Psoas muscle (tissue), 8 donors: ENCODE data around the gene LGALS3BP. TPM values are rescaled to one million over a fixed set of nuclear protein-coding genes. Genes with fewer than 3 reads are reported as not detected.

ENCODE experiments used
- ATAC-seq, 4 donors: fragments of 200-7000 bp; cut with Tn5 transposase; one replicate each; pipeline ENCODE4 v1.9.1; 2020; ENCODE audit warnings: moderate library complexity in 3 of 4, mild to moderate bottlenecking in 2 of 4
- DNase-seq, 2 donors: peaks; one replicate each; pipeline ENCODE4 v3.0.0-alpha.2; 2020
- H3K27ac ChIP-seq: fragments of 200-600 bp; one replicate; pipeline ENCODE4 v1.8.0; 2022
- H3K27me3 ChIP-seq, 3 donors: fragments of 200-600 bp in 1 of 3; one replicate each; pipeline versions ENCODE4 v1.6.1 to v1.8.0; 2013 to 2022; ENCODE audit warnings: low read length in 2 of 3, mild to moderate bottlenecking in 2 of 3, moderate library complexity in 1 of 3; ENCODE audit not compliant: insufficient read depth in 3 of 3
- H3K36me3 ChIP-seq, 2 donors: fragments of 200-600 bp in 1 of 2; one replicate each; pipeline versions ENCODE4 v1.6.1 to v1.8.0; 2013 to 2022; ENCODE audit warnings: low read depth in 1 of 2, mild to moderate bottlenecking in 1 of 2, moderate library complexity in 1 of 2; ENCODE audit not compliant: insufficient read depth in 1 of 2
- H3K4me1 ChIP-seq: fragments of 200-600 bp; one replicate; pipeline ENCODE4 v1.8.0; 2022
- H3K4me3 ChIP-seq: fragments of 200-600 bp; one replicate; pipeline ENCODE4 v1.8.0; 2022; ENCODE audit warnings: mild to moderate bottlenecking
- H3K9me3 ChIP-seq: fragments of 200-600 bp; one replicate; pipeline ENCODE4 v1.8.0; 2022
- WGBS, 3 donors: extraction: QIAGEN DNeasy Blood & Tissue Kit; methylation state at CpG; one replicate each; pipeline versions ENCODE4 v1.1.6 to v1.1.7; 2013; 5-methylcytosine and 5-hydroxymethylcytosine counted together
- intact Hi-C, 2 donors: fragments of 100-400 bp; cut with DNase I; formaldehyde crosslinking; loops; one replicate each; pipeline versions ENCODE4 v1.11.0 to v1.14.2; 2022
- polyA plus RNA-seq, 3 donors: library from polyadenylated mRNA; stranded (reverse); fragments of 200-250 nt; gene quantifications; one replicate each; pipeline ENCODE4 v1.2.3, GENCODE V29; 2013
- total RNA-seq, 4 donors: library from RNA; stranded (reverse); fragmentation: NEBNext Ultra II Directional in 2 of 4; extraction: Animal tissue kit (Norgen Biotek cat#: 25700) in 2 of 4; gene quantifications; one replicate each; pipeline versions ENCODE4 v1.2.1 to v1.2.4, GENCODE V29; 2021 to 2023
- TF ChIP-seq, protein P1 (sequence below): fragments of 200-600 bp; IDR thresholded peaks from one replicate; pipeline ENCODE4 v1.8.0; 2022; ENCODE audit warnings: antibody characterized with exemption
- donor health status: healthy with polysubstance abuse.
- donor health status: DM: no; HTN: no; CAD: no; lungs with moderate emphysema.
- donor health status: Bipolar disorder and iron deficiency.
- donor health status: healthy.
- donor health status: DM: yes; HTN: yes; CAD: no.
- donor health status: DM: no; HTN: no; CAD: no.
- donor health status: DM: no; HTN: no; CAD: no.
- donor health status: DM: yes; HTN: yes; CAD: no.

LGALS3BP gene
- total and polyA plus RNA-seq, 7 donors = 8.9 to 35.5 (median 14.9) TPM

DNA sequence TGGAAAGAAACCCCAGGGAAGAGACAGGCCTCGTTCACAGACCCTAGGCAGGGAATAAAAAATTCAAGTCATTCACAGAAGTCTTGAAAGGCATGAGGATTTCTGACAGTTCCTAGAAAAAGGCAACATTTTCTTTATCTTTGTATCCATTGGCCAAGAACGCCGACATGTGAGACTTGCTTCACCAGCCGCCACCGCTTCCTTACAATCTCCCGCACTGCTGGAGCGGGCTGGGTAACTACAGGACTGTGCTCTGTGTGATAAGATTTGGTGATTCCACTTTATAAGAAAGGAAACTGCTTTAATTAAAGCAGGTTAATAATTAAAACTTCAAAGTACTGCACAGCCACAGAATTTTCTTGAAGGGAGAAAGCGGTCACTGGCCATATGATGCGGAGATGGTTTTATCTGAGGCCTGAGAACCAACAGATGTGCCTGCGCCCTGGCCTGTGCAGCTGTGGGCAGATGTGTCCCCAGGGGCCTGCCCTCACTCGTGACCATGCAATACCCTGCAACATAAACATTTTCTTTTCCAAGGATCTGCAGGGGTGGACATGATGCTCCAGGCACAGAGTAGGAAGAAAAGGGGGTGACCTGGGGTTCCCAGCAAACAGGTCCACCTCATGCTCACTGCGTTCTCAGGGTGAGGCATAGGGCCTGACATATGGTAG, 13.0 kb upstream of the LGALS3BP start:
- TF ChIP-seq, protein P1, sequence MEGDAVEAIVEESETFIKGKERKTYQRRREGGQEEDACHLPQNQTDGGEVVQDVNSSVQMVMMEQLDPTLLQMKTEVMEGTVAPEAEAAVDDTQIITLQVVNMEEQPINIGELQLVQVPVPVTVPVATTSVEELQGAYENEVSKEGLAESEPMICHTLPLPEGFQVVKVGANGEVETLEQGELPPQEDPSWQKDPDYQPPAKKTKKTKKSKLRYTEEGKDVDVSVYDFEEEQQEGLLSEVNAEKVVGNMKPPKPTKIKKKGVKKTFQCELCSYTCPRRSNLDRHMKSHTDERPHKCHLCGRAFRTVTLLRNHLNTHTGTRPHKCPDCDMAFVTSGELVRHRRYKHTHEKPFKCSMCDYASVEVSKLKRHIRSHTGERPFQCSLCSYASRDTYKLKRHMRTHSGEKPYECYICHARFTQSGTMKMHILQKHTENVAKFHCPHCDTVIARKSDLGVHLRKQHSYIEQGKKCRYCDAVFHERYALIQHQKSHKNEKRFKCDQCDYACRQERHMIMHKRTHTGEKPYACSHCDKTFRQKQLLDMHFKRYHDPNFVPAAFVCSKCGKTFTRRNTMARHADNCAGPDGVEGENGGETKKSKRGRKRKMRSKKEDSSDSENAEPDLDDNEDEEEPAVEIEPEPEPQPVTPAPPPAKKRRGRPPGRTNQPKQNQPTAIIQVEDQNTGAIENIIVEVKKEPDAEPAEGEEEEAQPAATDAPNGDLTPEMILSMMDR = no peak
- ATAC-seq = no peak
- Histone ChIP-seq H3K27ac (no peak overlapping the region), H3K27me3 (no peaks in the 10 kb centered on the region), H3K36me3 (peaks cover 0 to 62% of the 10 kb centered on the region in 2 donors), H3K4me3 (no peak overlapping the region), H3K9me3 (no peaks in the 10 kb centered on the region), H3K4me1 (peaks cover 11% of the 10 kb centered on the region)
- intact Hi-C loops = no loop called here
- WGBS, 3 donors = 72 to 90% (median 84%) methylated on average over 12 of the region's 12 CpGs
- DNase-seq = peak in 1 of 2 donors; percentile 24

DNA sequence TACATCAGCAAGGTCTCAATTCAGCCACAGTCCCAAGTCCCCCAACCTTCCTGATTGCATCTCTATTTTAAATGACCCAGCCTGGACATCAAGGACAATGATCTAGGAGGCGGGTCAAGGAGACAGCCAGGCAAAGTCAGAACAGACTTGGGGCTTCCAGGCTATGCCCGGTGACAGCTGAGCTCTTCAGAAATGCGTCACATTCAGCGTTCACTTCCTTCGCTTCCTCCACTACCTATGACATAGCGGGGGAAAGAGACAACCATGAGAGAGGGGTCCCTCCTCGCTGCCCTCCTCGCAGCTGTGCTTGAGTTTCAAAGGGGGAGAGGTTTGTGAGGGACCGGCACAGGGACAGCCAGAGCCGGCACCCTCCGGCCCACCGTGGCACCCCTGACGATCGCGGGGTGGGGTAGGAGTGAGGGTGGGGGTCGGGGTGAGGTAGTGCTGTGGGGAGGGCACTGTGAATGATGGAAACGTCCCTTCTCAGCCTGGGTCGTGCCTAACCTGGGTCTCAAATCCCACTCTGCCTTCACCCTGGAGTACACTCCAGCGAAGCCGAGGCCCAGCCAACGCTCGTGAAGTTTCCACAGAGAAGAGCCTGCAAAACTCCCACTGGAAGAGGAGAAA, 12.3 kb upstream of the LGALS3BP start:
- 92 to 93% (median 92%) methylated on average over 22 of the region's 22 CpGs for WGBS, 3 donors
- TF ChIP-seq, protein P1 = no peak
- H3K4me1 ChIP-seq = peaks cover 17% of the 10 kb centered on the region
- no peaks in the 10 kb centered on the region for H3K9me3 ChIP-seq
- peak; percentile 2 to 43 for DNase-seq
- H3K36me3 ChIP-seq = peaks cover 0 to 55% of the 10 kb centered on the region in 2 donors
- no peak for ATAC-seq
- H3K4me3 ChIP-seq = no peak overlapping the region
- intact Hi-C loops = no loop called here
- no peak overlapping the region for H3K27ac ChIP-seq
- no peaks in the 10 kb centered on the region for H3K27me3 ChIP-seq

DNA sequence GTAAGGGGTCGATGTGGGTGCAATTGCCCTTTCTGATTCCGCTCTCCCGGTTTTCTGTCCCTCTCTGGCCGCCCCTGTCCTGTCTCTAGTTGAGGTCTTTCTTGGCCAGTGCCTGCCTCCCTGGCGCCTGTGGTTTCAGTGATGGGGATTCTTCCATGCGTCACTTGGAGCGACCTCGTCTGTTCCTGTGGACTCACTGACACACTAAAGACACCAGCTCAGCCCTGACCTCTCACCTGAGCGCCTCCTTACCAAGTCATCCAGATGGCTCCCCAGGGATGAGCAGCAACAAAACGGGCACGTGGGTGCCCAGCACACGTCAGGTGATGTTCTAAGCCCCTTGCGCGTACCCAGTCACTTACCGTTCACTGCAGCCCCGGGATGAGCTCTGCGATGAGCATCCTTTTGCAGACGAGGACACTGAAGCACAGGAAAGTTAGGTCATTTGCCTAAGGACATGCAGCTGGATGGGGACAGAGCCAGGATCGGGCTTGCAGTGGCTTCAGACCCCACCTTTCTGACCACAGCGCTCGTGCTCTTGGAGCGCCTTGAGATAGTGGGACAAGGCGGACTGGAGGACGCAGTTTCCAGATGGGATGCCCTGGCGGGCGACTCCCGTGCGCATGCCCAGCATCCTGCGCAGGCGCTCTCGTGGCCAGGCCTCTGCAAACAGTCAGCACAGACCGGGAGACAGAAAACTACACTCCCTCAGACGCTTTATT, 11.5 kb upstream of the LGALS3BP start:
- no peak overlapping the region for H3K27ac ChIP-seq
- DNase-seq (peak in 1 of 2 donors; percentile 5), ATAC-seq (no peak)
- no peaks in the 10 kb centered on the region for H3K27me3 ChIP-seq
- H3K9me3 ChIP-seq = no peaks in the 10 kb centered on the region
- H3K4me3 ChIP-seq = no peak overlapping the region
- TF ChIP-seq, protein P1 = no peak
- 89 to 93% (median 90%) methylated on average over 33 of the region's 33 CpGs for WGBS, 3 donors
- intact Hi-C loops = no loop called here
- peaks cover 21% of the 10 kb centered on the region for H3K4me1 ChIP-seq
- peaks cover 0 to 47% of the 10 kb centered on the region in 2 donors for H3K36me3 ChIP-seq

DNA sequence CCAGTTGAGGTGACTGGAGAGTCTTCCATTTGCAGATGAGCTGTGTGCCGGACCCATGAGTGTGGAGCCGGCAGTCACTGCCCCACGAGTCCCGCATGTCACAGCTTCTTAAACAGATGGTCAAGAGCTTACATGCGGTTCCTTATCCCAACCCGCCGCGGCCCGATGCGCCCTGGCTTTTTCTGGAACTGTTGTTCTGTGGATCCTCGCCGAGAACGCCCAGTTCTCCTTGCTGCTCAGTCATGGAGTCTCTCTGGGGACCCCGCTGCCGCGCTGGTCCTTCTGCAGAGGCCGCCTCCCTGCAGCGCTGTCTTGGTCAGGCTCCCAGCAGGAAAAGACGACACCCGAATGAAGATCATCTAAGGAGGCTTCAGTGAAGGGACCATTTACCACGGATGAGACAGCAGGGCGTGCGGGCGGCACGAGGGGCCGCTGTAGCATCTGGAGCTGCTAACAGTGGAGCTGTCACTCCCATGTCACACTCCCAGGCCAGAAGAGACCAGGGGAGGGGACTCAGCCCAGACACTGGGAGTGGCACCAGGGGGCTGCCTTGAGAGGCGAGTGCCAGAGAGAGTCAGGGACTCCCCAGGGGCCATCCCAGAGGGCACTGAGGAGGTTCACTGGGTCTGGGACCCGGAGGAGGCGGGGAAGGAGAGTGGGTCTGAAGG, 10.8 kb upstream of the LGALS3BP start:
- ATAC-seq (no peak), DNase-seq (peak; percentile 15 to 59)
- Histone ChIP-seq H3K27ac (no peak overlapping the region), H3K9me3 (no peaks in the 10 kb centered on the region), H3K4me1 (peaks cover 21% of the 10 kb centered on the region), H3K27me3 (no peaks in the 10 kb centered on the region), H3K4me3 (no peak overlapping the region), H3K36me3 (peaks cover 0 to 44% of the 10 kb centered on the region in 2 donors)
- TF ChIP-seq, protein P1 = no peak
- WGBS, 3 donors = 88 to 91% (median 91%) methylated on average over 29 of the region's 29 CpGs
- intact Hi-C loops = no loop called here
